Endothelial cell of umbilical vein (primary cell): ENCODE results near the gene PAIP2. TPM values are rescaled to one million over a fixed set of nuclear protein-coding genes. Genes with fewer than 3 reads are reported as not detected.

Source experiments
- BruUV-seq: library from RNA; stranded (reverse); fragments of 400-500 nt; replicated peaks from 2 replicates; lab custom pipeline; 2021; lab: Mats Ljungman, UMichigan
- CTCF ChIA-PET: fragments of 300-600, 350-600 bp; sonication (Branson Sonifier 250); formaldehyde crosslinking; loops from one replicate; lab custom pipeline; 2021; ENCODE audit warnings: antibody characterized with exemption, inconsistent platforms; lab: Charles Lee
- POLR2A ChIA-PET: fragments of 300-600, 350-600 bp; sonication (Branson Sonifier 250); formaldehyde crosslinking; loops from one replicate; lab custom pipeline; 2021; ENCODE audit warnings: antibody characterized with exemption, inconsistent platforms; lab: Charles Lee
- DNase-seq: peaks from one replicate; pipeline ENCODE4 v3.0.0-alpha.2; 2011; ENCODE audit warnings: low read depth, low spot score
- FAIRE-seq: peaks from 2 replicates; lab custom pipeline; 2011; peaks lifted over from hg19 to GRCh38; lab: Jason Lieb, UNC
- H2AFZ ChIP-seq: 2 replicates; pipeline ENCODE4 v1.6.0; 2012; ENCODE audit warnings: low read depth, low read length, control low read depth, inconsistent platforms
- H3K27ac ChIP-seq: 2 replicates; pipeline ENCODE4 v1.5.1; 2011; ENCODE audit warnings: low read depth, mild to moderate bottlenecking, control low read depth, low read length, moderate library complexity; ENCODE audit not compliant: insufficient read depth
- H3K27me3 ChIP-seq, 2 experiments: 2 replicates each; pipeline versions ENCODE4 v1.6.0 to v1.6.1; 2011; ENCODE audit warnings: low read length in 2 of 2, mixed read lengths in 1 of 2; ENCODE audit not compliant: control insufficient read depth in 2 of 2, insufficient read depth in 2 of 2
- H3K36me3 ChIP-seq, 2 experiments: 2 replicates in 1 of 2; 3 replicates in 1 of 2; pipeline ENCODE4 v1.5.1; 2011; ENCODE audit warnings: low read length in 2 of 2, mild to moderate bottlenecking in 1 of 2, moderate library complexity in 1 of 2; ENCODE audit not compliant: control insufficient read depth in 2 of 2, insufficient read depth in 2 of 2; ENCODE audit errors: extremely low read depth in 1 of 2
- H3K4me1 ChIP-seq: 3 replicates; pipeline ENCODE4 v1.5.1; 2011; ENCODE audit warnings: mild to moderate bottlenecking, low read length; ENCODE audit not compliant: control insufficient read depth, insufficient read depth; ENCODE audit errors: extremely low read depth
- H3K4me2 ChIP-seq: 2 replicates; pipeline ENCODE4 v1.6.1; 2011; ENCODE audit warnings: low read length, control low read depth, mixed read lengths; ENCODE audit not compliant: insufficient read depth
- H3K4me3 ChIP-seq, 3 experiments: fragments of 200-600 bp in 1 of 3; sonication (generic), shearing (Covaris generic) in 1 of 3; replicated peaks in 1 of 3; 2 replicates each; pipeline ENCODE4 v1.5.1; 2011 to 2016; ENCODE audit warnings: control low read depth in 3 of 3, low read length in 3 of 3, mild to moderate bottlenecking in 2 of 3, inconsistent platforms in 1 of 3, low read depth in 1 of 3, moderate library complexity in 1 of 3; ENCODE audit not compliant: insufficient read depth in 1 of 3
- H3K79me2 ChIP-seq: 2 replicates; pipeline ENCODE4 v1.6.0; 2012; ENCODE audit warnings: low read length, inconsistent platforms; ENCODE audit not compliant: control insufficient read depth, insufficient read depth
- H3K9ac ChIP-seq: replicated peaks from 2 replicates; pipeline ENCODE3; 2011; ENCODE audit warnings: low read length, control low read depth; ENCODE audit not compliant: insufficient read depth; ENCODE audit errors: extremely low read depth
- H3K9me1 ChIP-seq: replicated peaks from 3 replicates; pipeline ENCODE4 v1.6.0; 2011; ENCODE audit warnings: mild to moderate bottlenecking, low read length; ENCODE audit not compliant: control insufficient read depth, insufficient read depth; ENCODE audit errors: extremely low read depth
- H3K9me3 ChIP-seq: replicated peaks from 2 replicates; pipeline ENCODE4 v1.5.1; 2012; ENCODE audit warnings: low read length, inconsistent platforms; ENCODE audit not compliant: control insufficient read depth, insufficient read depth
- H4K20me1 ChIP-seq: replicated peaks from 2 replicates; pipeline ENCODE3; 2011; ENCODE audit warnings: mild to moderate bottlenecking, low read length; ENCODE audit not compliant: control insufficient read depth, insufficient read depth; ENCODE audit errors: extremely low read depth
- EZH2 ChIP-seq: IDR thresholded peaks from 2 replicates; pipeline ENCODE4 v1.6.1; 2012; ENCODE audit warnings: borderline replicate concordance, low read depth, mild to moderate bottlenecking, moderate library complexity, low read length, inconsistent platforms; ENCODE audit not compliant: severe bottlenecking
- GATA2 ChIP-seq: IDR thresholded peaks from 2 replicates; pipeline ENCODE4 v1.7.0; 2011; ENCODE audit warnings: low read depth, mild to moderate bottlenecking, moderate library complexity, mixed read lengths, low read length; ENCODE audit not compliant: insufficient read length, insufficient read depth
- JUN ChIP-seq: IDR thresholded peaks from 2 replicates; pipeline ENCODE4 v1.6.1; 2011; ENCODE audit warnings: borderline replicate concordance, low read depth; ENCODE audit not compliant: insufficient read length, insufficient read depth
- MAX ChIP-seq: IDR thresholded peaks from 2 replicates; pipeline ENCODE4 v1.6.1; 2011; ENCODE audit not compliant: insufficient read depth, insufficient read length
- MYC ChIP-seq: IDR thresholded peaks from one replicate; pipeline ENCODE4 v1.6.1; 2011; ENCODE audit warnings: mild to moderate bottlenecking, low read depth, low read length
- POLR2A ChIP-seq: IDR thresholded peaks from 2 replicates; pipeline ENCODE4 v1.6.1; 2012; ENCODE audit warnings: low read depth, mild to moderate bottlenecking, control low read depth, low read length
- dilution Hi-C: fragments of 300-500 bp; cut with MboI; formaldehyde crosslinking; loops from one replicate; pipeline ENCODE4 v1.15.0; 2019; ENCODE audit warnings: low sequenced_read_pairs; ENCODE audit not compliant: extremely low pct_ligation_motif_present
- intact Hi-C: fragments of 100-400 bp; cut with micrococcal nuclease; formaldehyde crosslinking; loops from one replicate; pipeline ENCODE4 v1.10.0; 2022
- polyA plus RNA-seq, 4 experiments: library from polyadenylated mRNA; depleted of rRNA in 3 of 4; stranded (reverse) in 3 of 4; unstranded in 1 of 4; fragments of >200 nt; gene quantifications; 2 replicates each; pipeline versions ENCODE4 v1.2.1 to v1.2.3, GENCODE V29; 2011 to 2012; ENCODE audit warnings: missing spikeins in 1 of 4
- total RNA-seq: library from RNA; stranded (reverse); gene quantifications from 2 replicates; pipeline ENCODE4 v1.2.3, GENCODE V29; 2021
- TF ChIP-seq, protein P1 (sequence below), 2 donors: IDR thresholded peaks; 1 replicate in 1 of 2; 2 replicates in 1 of 2; pipeline ENCODE4 v1.5.1; 2011; ENCODE audit warnings: low read length in 2 of 2, mild to moderate bottlenecking in 2 of 2, moderate library complexity in 2 of 2, control low read depth in 1 of 2, inconsistent platforms in 1 of 2, low read depth in 1 of 2; ENCODE audit not compliant: insufficient read depth in 1 of 2; ENCODE audit errors: extremely low read depth in 1 of 2

The PAIP2 gene
- total and polyA plus RNA-seq, 2 donors (not counting 3 experiments of a cell fraction or from before 2014, with no cell fraction given), result 52.1 to 80.4 TPM

DNA sequence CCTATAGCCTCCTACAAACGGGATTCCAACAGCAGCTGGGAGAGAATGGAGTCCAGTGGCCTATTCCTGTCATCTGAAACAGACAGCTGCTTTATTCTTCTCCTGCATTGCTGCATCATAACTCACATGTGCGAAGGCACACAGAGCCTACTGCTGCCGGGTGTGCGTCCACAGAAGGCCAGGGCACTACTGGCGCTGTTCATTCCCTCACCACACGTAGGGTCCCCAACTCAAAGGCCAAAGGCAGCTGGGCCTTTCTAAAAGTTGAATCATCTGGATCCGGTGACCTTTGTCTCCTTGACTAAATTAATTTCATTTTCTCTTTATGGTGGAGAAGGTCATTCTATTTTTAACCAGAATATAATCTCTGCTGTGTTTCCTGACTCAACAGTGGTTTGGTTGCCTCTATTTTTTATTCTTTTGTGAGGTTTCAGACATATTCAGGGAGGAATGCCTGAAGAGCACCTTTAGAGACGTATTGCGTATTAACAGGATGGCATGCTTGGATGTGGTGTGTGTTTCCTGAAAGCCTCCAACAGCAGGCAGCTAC is 73.0 kb downstream of the PAIP2 start:
- Histone ChIP-seq H2AFZ (no peak overlapping the region), H4K20me1 (no peaks in the 10 kb centered on the region), H3K36me3 (peaks cover 5 to 10% of the 10 kb centered on the region in 2 experiments), H3K79me2 (no peaks in the 10 kb centered on the region), H3K9me1 (no peaks in the 10 kb centered on the region), H3K4me2 (no peak overlapping the region), H3K27me3 (no peaks in the 10 kb centered on the region), H3K9me3 (no peaks in the 10 kb centered on the region), H3K4me3 (no peak overlapping the region), H3K9ac (no peak overlapping the region), H3K27ac (no peak overlapping the region), H3K4me1 (peaks cover 21% of the 10 kb centered on the region)
- no peak for TF ChIP-seq GATA2
- intact Hi-C loops, result no loop called here
- dilution Hi-C loops, result loop anchor here (10.0 kb wide), 1 partner anchor 110 kb away; no protein-coding TSS in a partner anchor
- DNase-seq (no peak), FAIRE-seq (no peak)
- ChIA-PET CTCF (interaction anchor here (1.1 to 1.7 kb wide), 2 partner anchors 8 kb away, joined by 3 to 4 read pairs; no protein-coding TSS in a partner anchor), POLR2A (no interaction called here)
- BruUV-seq, result no TSS peak

GRCh38 chr5:139415221-139415861 is 73.7 kb downstream of the PAIP2 start:
- ChIA-PET POLR2A (no interaction called here), CTCF (interaction anchor here (1.2 to 1.7 kb wide), 2 partner anchors 9 to 10 kb away, joined by 3 to 4 read pairs; no protein-coding TSS in a partner anchor)
- Histone ChIP-seq H3K9ac (no peak overlapping the region), H3K79me2 (no peaks in the 10 kb centered on the region), H3K27ac (no peak overlapping the region), H3K4me1 (peaks cover 25% of the 10 kb centered on the region), H2AFZ (no peak overlapping the region), H3K4me2 (no peak overlapping the region), H4K20me1 (no peaks in the 10 kb centered on the region), H3K4me3 (no peak overlapping the region), H3K9me3 (no peaks in the 10 kb centered on the region), H3K27me3 (no peaks in the 10 kb centered on the region), H3K9me1 (no peaks in the 10 kb centered on the region), H3K36me3 (peaks cover 10 to 12% of the 10 kb centered on the region in 2 experiments)
- DNase-seq, result no peak
- BruUV-seq, result no TSS peak
- TF ChIP-seq EZH2 (no peak), POLR2A (no peak), JUN (no peak), MYC (no peak), MAX (no peak)
- TF ChIP-seq, protein P1, sequence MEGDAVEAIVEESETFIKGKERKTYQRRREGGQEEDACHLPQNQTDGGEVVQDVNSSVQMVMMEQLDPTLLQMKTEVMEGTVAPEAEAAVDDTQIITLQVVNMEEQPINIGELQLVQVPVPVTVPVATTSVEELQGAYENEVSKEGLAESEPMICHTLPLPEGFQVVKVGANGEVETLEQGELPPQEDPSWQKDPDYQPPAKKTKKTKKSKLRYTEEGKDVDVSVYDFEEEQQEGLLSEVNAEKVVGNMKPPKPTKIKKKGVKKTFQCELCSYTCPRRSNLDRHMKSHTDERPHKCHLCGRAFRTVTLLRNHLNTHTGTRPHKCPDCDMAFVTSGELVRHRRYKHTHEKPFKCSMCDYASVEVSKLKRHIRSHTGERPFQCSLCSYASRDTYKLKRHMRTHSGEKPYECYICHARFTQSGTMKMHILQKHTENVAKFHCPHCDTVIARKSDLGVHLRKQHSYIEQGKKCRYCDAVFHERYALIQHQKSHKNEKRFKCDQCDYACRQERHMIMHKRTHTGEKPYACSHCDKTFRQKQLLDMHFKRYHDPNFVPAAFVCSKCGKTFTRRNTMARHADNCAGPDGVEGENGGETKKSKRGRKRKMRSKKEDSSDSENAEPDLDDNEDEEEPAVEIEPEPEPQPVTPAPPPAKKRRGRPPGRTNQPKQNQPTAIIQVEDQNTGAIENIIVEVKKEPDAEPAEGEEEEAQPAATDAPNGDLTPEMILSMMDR (IDR thresholded peaks at IDR 0.05; ENCODE audit: extremely low read depth in 1 of 2, insufficient read depth in 1 of 2, low read depth in 1 of 2, low read length in 2 of 2), result no peak
- dilution Hi-C loops (loop anchor here (10.0 kb wide), 1 partner anchor 109 kb away; no protein-coding TSS in a partner anchor), intact Hi-C loops (no loop called here)
- no peak for FAIRE-seq
